Breast epithelium (tissue), 3 donors: ENCODE measurements around the gene LDB1.

ENCODE experiments used
- POLR2AphosphoS5 ChIP-seq, 3 donors: sonication (generic); formaldehyde crosslinking; IDR thresholded peaks; one replicate each; pipeline ENCODE4 v1.6.1; 2017; ENCODE audit warnings: antibody characterized with exemption in 3 of 3
- TF ChIP-seq, protein P1 (sequence below), 3 donors: fragments of 450-650 bp; IDR thresholded peaks; one replicate each; pipeline ENCODE4 v1.5.1; 2016 to 2017; ENCODE audit warnings: antibody characterized with exemption in 3 of 3, mild to moderate bottlenecking in 3 of 3, moderate library complexity in 3 of 3

DNA sequence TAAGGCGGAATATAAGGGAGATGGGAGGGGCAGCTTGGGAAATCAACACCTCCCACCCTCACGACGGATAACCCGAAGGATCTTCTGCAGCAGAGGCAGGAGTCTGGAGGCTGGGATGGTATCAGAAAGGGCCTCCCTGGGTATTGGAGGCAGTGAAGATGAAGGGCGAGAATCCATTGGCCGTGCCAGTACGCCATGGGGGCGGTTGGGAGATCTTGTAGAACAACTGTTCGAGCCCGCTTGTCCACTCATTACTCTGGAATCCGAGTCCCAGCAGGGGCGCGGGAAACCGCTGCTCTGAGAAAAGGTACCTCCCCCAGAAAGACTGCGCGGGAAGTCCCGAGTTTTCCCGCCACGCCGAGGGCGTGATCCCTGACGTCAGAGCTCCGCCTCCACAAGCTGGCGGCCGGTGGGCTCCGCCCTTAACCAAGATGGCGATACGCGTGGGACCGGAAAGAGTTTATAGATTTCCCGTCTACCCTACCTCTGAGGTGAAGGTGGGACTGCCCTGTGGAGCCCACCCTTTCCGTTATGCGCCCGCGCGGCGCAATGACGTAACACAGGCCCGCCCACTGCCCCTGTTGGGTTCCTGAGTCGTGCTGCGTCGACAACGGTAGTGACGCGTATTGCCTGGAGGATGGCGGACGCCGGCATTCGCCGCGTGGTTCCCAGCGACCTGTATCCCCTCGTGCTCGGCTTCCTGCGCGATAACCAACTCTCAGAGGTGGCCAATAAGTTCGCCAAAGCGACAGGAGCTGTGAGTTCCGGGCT lies 31.8 kb upstream of the LDB1 start, which contains the start of gene NOLC1:
- TF ChIP-seq, protein P1, sequence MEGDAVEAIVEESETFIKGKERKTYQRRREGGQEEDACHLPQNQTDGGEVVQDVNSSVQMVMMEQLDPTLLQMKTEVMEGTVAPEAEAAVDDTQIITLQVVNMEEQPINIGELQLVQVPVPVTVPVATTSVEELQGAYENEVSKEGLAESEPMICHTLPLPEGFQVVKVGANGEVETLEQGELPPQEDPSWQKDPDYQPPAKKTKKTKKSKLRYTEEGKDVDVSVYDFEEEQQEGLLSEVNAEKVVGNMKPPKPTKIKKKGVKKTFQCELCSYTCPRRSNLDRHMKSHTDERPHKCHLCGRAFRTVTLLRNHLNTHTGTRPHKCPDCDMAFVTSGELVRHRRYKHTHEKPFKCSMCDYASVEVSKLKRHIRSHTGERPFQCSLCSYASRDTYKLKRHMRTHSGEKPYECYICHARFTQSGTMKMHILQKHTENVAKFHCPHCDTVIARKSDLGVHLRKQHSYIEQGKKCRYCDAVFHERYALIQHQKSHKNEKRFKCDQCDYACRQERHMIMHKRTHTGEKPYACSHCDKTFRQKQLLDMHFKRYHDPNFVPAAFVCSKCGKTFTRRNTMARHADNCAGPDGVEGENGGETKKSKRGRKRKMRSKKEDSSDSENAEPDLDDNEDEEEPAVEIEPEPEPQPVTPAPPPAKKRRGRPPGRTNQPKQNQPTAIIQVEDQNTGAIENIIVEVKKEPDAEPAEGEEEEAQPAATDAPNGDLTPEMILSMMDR (IDR thresholded peaks at IDR 0.05), result no peak
- peak; percentile 91 to 96 (median 93) for TF ChIP-seq POLR2AphosphoS5 (IDR thresholded peaks at IDR 0.05)
